ENCODE data around the gene CDKAL1.

DNA sequence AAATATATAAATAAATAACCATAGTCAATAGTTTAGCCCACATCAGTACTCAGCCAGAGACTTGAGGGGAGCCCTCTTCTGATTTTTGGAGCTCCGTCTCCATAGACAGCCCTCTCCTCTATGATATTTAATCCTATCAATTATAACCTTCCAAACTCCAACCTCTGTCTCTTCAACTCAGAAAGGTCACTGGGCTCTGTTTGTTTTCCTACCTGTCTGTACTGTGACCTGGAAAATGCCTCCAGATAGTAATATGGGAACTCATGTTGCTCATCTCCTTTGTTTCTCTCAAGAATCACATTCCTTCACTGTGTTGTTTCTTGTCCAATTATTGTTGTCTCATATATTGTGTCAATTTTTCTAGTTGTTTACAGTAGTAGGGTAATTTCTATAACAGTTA lies 409.7 kb downstream of the CDKAL1 start:
- TF ChIP-seq GABPA (IDR thresholded peaks at IDR 0.05; ENCODE audit: borderline replicate concordance, insufficient read depth, low read length): no peak
- TF ChIP-seq, protein P1, sequence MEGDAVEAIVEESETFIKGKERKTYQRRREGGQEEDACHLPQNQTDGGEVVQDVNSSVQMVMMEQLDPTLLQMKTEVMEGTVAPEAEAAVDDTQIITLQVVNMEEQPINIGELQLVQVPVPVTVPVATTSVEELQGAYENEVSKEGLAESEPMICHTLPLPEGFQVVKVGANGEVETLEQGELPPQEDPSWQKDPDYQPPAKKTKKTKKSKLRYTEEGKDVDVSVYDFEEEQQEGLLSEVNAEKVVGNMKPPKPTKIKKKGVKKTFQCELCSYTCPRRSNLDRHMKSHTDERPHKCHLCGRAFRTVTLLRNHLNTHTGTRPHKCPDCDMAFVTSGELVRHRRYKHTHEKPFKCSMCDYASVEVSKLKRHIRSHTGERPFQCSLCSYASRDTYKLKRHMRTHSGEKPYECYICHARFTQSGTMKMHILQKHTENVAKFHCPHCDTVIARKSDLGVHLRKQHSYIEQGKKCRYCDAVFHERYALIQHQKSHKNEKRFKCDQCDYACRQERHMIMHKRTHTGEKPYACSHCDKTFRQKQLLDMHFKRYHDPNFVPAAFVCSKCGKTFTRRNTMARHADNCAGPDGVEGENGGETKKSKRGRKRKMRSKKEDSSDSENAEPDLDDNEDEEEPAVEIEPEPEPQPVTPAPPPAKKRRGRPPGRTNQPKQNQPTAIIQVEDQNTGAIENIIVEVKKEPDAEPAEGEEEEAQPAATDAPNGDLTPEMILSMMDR (IDR thresholded peaks at IDR 0.05; ENCODE audit: control extremely low read depth in 1 of 3, insufficient read depth in 1 of 3, low read depth in 1 of 3, low read length in 3 of 3): no peak

Data from H1 (cell line).